Fibroblast of lung (primary cell): ENCODE data around the gene CHN1. TPM values are rescaled to one million over a fixed set of nuclear protein-coding genes. Genes with fewer than 3 reads are reported as not detected.

Source experiments
- DNase-seq, 2 donors: peaks; one replicate each; pipeline versions ENCODE4 v3.0.0 to v3.0.0-alpha.2; 2010; ENCODE audit warnings: low read depth in 2 of 2
- H2AFZ ChIP-seq: 2 replicates; pipeline ENCODE4 v1.5.1; 2012; ENCODE audit warnings: low read length, control low read depth, inconsistent platforms
- H3K27ac ChIP-seq: 2 replicates; pipeline ENCODE4 v1.5.1; 2011; ENCODE audit warnings: low read length, control low read depth; ENCODE audit not compliant: insufficient read depth
- H3K27me3 ChIP-seq: 2 replicates; pipeline ENCODE4 v1.5.1; 2011; ENCODE audit warnings: mild to moderate bottlenecking, low read length; ENCODE audit not compliant: control insufficient read depth, insufficient read depth
- H3K36me3 ChIP-seq: 2 replicates; pipeline ENCODE4 v1.5.1; 2011; ENCODE audit warnings: low read length; ENCODE audit not compliant: control insufficient read depth, insufficient read depth
- H3K4me1 ChIP-seq: 2 replicates; pipeline ENCODE4 v1.5.1; 2011; ENCODE audit warnings: low read length; ENCODE audit not compliant: control insufficient read depth, insufficient read depth; ENCODE audit errors: extremely low read depth
- H3K4me2 ChIP-seq: 2 replicates; pipeline ENCODE4 v1.5.1; 2011; ENCODE audit warnings: low read length, control low read depth; ENCODE audit not compliant: insufficient read depth; ENCODE audit errors: extremely low read depth
- H3K4me3 ChIP-seq, 4 experiments: fragments of 200-600 bp in 1 of 4; sonication (generic) in 1 of 4; replicated peaks in 1 of 4; 2 replicates each; pipeline ENCODE4 v1.5.1; 2011 to 2016; ENCODE audit warnings: low read length in 4 of 4, low read depth in 3 of 4, mild to moderate bottlenecking in 3 of 4, control low read depth in 2 of 4, inconsistent platforms in 1 of 4, mixed read lengths in 1 of 4; ENCODE audit not compliant: insufficient read depth in 1 of 4; ENCODE audit errors: control extremely low read depth in 1 of 4
- H3K79me2 ChIP-seq: 2 replicates; pipeline ENCODE4 v1.5.1; 2012; ENCODE audit warnings: mild to moderate bottlenecking, low read length, inconsistent platforms; ENCODE audit not compliant: control insufficient read depth, insufficient read depth
- H3K9ac ChIP-seq: 2 replicates; pipeline ENCODE4 v1.5.1; 2011; ENCODE audit warnings: mild to moderate bottlenecking, low read length, control low read depth; ENCODE audit not compliant: insufficient read depth
- H3K9me3 ChIP-seq: 2 replicates; pipeline ENCODE4 v1.5.1; 2012; ENCODE audit warnings: low read depth, low read length; ENCODE audit not compliant: control insufficient read depth, insufficient read depth
- H4K20me1 ChIP-seq: 2 replicates; pipeline ENCODE4 v1.5.1; 2011; ENCODE audit warnings: low read length; ENCODE audit not compliant: control insufficient read depth, insufficient read depth; ENCODE audit errors: extremely low read depth
- EZH2 ChIP-seq: IDR thresholded peaks from 2 replicates; pipeline ENCODE4 v1.5.1; 2012; ENCODE audit warnings: low read length, control low read depth, mild to moderate bottlenecking; ENCODE audit errors: missing control alignments
- polyA plus RNA-seq, 2 donors: library from polyadenylated mRNA; depleted of rRNA in 1 of 2; stranded (reverse) in 1 of 2; unstranded in 1 of 2; fragments of >200 nt; gene quantifications; 2 replicates each; pipeline ENCODE4 v1.2.1, GENCODE V29; 2011 to 2012; ENCODE audit warnings: missing spikeins in 1 of 2
- total RNA-seq: library from RNA; depleted of rRNA; stranded (reverse); fragments of >200 nt; gene quantifications from 2 replicates; pipeline ENCODE4 v1.2.1, GENCODE V29; 2014
- TF ChIP-seq, protein P1 (sequence below), 2 donors: IDR thresholded peaks in 1 of 2; conservative IDR thresholded peaks in 1 of 2; 1 replicate in 1 of 2; 2 replicates in 1 of 2; pipeline ENCODE4 v1.5.1; 2011 to 2012; ENCODE audit warnings: low read length in 2 of 2, control low read depth in 1 of 2, inconsistent platforms in 1 of 2, low read depth in 1 of 2, mild to moderate bottlenecking in 1 of 2

The CHN1 gene
- total and polyA plus RNA-seq, 2 donors (not counting 1 experiment from before 2014, with no cell fraction given) = 203 to 904 TPM

DNA sequence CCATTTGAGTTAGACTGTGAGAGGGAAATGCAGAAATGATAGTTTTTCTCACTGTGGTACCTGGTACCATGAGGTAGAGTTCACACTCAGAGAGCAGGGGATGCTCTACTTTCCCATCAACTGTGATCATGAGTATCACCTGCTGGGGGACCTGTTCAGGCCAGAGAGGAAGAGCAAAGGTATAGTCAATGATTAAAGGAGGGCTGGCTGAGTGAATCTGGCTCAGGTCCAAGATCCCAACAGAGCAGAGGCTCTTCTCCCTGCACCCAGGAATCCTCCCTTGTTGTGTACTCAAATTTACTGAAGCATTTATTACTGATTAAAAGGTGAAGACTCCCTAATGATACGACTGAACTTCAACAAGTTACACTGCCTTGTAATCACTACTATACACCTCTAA, 136.3 kb downstream of the CHN1 start:
- Histone ChIP-seq H3K4me2 (no peak overlapping the region), H3K79me2 (no peaks in the 10 kb centered on the region), H3K36me3 (no peaks in the 10 kb centered on the region), H2AFZ (no peak overlapping the region), H3K27me3 (no peaks in the 10 kb centered on the region), H4K20me1 (no peaks in the 10 kb centered on the region), H3K4me3 (no peak overlapping the region), H3K9ac (no peak overlapping the region), H3K9me3 (no peaks in the 10 kb centered on the region), H3K27ac (no peak overlapping the region), H3K4me1 (no peaks in the 10 kb centered on the region)
- no peak for DNase-seq
- TF ChIP-seq, protein P1, sequence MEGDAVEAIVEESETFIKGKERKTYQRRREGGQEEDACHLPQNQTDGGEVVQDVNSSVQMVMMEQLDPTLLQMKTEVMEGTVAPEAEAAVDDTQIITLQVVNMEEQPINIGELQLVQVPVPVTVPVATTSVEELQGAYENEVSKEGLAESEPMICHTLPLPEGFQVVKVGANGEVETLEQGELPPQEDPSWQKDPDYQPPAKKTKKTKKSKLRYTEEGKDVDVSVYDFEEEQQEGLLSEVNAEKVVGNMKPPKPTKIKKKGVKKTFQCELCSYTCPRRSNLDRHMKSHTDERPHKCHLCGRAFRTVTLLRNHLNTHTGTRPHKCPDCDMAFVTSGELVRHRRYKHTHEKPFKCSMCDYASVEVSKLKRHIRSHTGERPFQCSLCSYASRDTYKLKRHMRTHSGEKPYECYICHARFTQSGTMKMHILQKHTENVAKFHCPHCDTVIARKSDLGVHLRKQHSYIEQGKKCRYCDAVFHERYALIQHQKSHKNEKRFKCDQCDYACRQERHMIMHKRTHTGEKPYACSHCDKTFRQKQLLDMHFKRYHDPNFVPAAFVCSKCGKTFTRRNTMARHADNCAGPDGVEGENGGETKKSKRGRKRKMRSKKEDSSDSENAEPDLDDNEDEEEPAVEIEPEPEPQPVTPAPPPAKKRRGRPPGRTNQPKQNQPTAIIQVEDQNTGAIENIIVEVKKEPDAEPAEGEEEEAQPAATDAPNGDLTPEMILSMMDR (conservative IDR thresholded peaks at IDR 0.05 in 1 of 2, IDR thresholded peaks at IDR 0.05 in 1 of 2; ENCODE audit: low read depth in 1 of 2, low read length in 2 of 2) = no peak
- no peak for TF ChIP-seq EZH2

DNA sequence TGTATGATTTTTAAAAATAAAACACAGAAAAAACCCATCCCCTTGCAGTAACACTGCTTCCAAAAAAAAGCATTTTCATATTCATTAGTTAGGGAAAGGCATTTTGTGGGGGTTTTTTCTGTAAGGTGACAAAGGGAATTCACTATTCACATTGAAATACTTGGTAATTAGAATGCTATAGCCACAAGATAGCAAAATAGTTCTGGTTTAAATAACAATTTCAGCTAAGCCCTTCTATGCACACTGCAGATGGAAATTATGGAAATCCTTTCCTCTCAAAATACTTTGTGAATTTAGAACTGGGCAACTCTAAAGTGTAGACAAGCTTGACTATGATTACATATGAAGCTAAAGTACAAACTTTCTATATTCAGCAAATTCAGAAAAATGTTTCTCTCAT, 138.8 kb downstream of the CHN1 start:
- no peaks in the 10 kb centered on the region for H3K9me3 ChIP-seq
- H2AFZ ChIP-seq = no peak overlapping the region
- H3K9ac ChIP-seq = no peak overlapping the region
- no peak overlapping the region for H3K27ac ChIP-seq
- H3K27me3 ChIP-seq = no peaks in the 10 kb centered on the region
- H3K4me1 ChIP-seq = no peaks in the 10 kb centered on the region
- no peak for DNase-seq
- no peaks in the 10 kb centered on the region for H4K20me1 ChIP-seq
- H3K36me3 ChIP-seq = no peaks in the 10 kb centered on the region
- no peaks in the 10 kb centered on the region for H3K79me2 ChIP-seq
- no peak overlapping the region for H3K4me3 ChIP-seq
- H3K4me2 ChIP-seq = no peak overlapping the region
- TF ChIP-seq, protein P1 (conservative IDR thresholded peaks at IDR 0.05 in 1 of 2, IDR thresholded peaks at IDR 0.05 in 1 of 2; ENCODE audit: low read depth in 1 of 2, low read length in 2 of 2) = no peak
- TF ChIP-seq EZH2 = no peak

DNA sequence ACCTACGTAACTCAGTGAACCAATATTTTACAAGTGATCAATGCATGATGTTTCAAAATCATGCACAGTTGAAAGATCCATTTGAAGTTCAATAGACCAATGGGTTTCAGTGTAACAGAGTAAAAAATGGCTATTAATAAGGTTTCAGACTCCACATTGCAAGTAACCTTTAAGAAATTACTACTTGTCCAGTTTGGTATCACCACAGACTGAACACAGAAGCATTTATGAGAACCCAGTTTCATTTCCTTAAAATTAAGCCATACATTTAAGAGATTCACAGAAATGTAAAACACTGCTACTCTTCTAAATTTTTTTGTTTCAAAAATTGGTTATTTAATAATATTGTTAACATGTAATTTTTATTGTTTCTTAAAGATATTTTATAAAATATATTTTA, 142.0 kb downstream of the CHN1 start:
- H3K27ac ChIP-seq = no peak overlapping the region
- H4K20me1 ChIP-seq = no peaks in the 10 kb centered on the region
- no peak overlapping the region for H3K4me2 ChIP-seq
- H3K36me3 ChIP-seq = no peaks in the 10 kb centered on the region
- no peak overlapping the region for H3K4me3 ChIP-seq
- DNase-seq = no peak
- no peak for TF ChIP-seq EZH2
- TF ChIP-seq, protein P1 (conservative IDR thresholded peaks at IDR 0.05 in 1 of 2, IDR thresholded peaks at IDR 0.05 in 1 of 2; ENCODE audit: low read depth in 1 of 2, low read length in 2 of 2) = no peak
- H2AFZ ChIP-seq = no peak overlapping the region
- no peaks in the 10 kb centered on the region for H3K9me3 ChIP-seq
- H3K4me1 ChIP-seq = no peaks in the 10 kb centered on the region
- H3K79me2 ChIP-seq = no peaks in the 10 kb centered on the region
- no peaks in the 10 kb centered on the region for H3K27me3 ChIP-seq
- no peak overlapping the region for H3K9ac ChIP-seq
